Esophagus mucosa (tissue), 1 donor: ENCODE results near the gene HSF4. TPM values are rescaled to one million over a fixed set of nuclear protein-coding genes. Genes with fewer than 3 reads are reported as not detected.

Experiments
- ATAC-seq: fragments of 200-7000 bp; cut with Tn5 transposase; one replicate; pipeline ENCODE4 v1.9.1; 2020
- total RNA-seq: library from RNA; stranded (reverse); gene quantifications from one replicate; pipeline ENCODE4 v1.2.4, GENCODE V29; 2023
- donor health status: DM: yes; HTN: yes; CAD: no.

The HSF4 gene
- total RNA-seq, 1 donor from 2014 or later: 10.9 TPM

DNA sequence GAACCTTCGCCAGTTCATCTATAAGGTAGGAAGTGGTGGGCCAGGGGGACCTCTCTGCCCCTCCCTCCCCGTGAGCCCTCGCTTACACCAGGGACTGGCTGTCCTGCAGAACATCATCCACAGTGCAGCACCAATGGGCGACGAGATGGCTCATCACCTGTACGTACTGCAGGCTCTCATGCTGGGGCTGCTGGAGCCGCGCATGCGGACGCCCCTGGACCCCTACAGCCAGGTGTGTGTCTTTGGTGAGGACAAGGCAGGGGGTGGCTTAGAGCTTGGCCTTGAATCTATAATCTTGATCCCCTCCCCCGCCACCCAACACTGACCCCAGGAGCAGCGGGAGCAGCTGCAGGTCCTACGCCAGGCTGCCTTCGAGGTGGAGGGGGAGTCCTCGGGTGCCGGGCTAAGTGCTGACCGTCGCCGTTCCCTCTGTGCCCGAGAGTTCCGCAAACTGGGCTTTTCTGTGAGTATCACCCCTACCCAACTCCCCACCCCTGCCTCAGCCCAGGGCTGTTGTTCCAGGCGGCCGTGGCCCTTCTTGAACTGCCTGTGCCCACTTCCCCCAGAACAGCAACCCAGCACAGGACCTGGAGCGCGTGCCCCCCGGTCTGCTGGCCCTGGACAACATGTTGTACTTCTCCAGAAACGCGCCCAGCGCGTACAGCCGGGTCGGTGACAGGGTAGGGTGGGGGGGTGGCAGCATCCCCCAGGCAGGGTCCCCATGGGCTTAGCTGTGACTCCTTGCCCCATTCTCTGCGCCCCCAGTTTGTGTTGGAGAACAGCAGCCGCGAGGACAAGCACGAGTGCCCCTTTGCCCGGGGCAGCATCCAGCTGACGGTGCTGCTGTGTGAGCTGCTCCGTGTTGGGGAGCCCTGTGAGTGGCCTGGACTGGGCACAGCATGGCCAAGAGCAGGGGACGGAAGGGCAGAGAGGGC is 37.1 kb downstream of the HSF4 start:
- ATAC-seq: no peak

DNA sequence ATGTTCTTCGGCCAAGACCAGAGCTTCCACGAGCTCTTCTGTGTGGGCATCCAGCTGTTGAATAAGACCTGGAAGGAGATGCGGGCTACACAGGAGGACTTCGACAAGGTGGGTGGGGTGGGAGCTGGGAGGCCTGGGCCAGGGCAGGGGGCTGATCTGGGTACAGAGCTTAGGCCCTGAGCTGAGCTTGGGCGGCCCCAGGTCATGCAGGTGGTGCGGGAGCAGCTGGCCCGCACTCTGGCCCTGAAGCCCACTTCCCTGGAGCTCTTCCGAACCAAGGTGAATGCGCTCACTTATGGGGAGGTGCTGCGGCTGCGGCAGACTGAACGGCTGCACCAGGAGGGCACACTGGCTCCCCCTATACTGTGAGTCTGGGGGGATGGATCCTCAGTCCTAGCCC is 37.9 kb downstream of the HSF4 start:
- no peak for ATAC-seq

DNA sequence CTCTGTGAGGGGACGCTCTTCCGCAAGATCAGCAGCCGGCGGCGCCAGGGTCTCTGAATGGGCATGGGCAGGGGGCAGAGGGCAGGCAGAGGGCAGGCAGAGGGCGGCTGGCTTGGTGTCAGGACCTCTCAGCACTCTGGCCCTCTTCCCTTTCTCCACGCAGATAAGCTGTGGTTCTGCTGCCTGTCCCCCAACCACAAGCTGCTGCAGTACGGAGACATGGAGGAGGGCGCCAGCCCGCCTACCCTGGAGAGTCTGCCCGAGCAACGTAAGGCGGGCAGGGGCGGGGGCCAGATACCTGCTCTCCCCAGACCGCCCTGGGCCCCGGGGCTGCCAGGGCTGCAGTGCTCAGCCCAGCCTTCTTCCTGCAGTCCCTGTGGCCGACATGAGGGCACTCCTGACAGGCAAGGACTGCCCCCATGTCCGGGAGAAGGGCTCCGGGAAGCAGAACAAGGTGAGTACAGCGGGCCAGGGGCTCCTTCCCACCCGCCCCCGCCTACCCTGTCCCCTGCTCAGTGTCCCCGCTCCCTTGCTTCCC is 38.5 kb downstream of the HSF4 start:
- ATAC-seq: no peak

- no peak for ATAC-seq
These were observed 39.5 kb downstream of the HSF4 start for GRCh38 chr16:67204076-67204475.

- no peak for ATAC-seq
These were observed 41.7 kb downstream of the HSF4 start for GRCh38 chr16:67206129-67206837.

DNA sequence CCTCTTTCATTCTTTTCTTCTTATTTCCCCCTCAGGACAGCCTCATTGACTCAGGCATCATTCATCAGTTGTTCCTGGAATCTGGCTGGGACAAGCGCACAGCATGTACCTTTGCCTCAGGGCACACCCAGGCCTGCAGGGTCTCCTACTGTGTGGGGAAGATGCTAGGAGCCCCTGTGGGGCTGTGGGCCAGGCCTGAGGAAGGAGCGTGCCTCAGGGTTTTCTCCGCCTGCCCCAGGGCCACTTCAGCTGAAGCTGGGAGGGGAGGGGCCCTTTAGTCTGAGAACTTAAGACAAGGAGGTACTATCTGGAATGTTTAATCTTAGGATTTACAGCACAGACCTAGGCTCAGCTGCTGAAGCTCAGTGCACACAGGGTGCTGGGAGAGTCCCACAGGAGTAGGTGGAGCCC is 42.3 kb downstream of the HSF4 start:
- peak; percentile 29 for ATAC-seq

GRCh38 chr16:67207249-67208091 is 42.9 kb downstream of the HSF4 start:
- peak; percentile 57 for ATAC-seq

DNA sequence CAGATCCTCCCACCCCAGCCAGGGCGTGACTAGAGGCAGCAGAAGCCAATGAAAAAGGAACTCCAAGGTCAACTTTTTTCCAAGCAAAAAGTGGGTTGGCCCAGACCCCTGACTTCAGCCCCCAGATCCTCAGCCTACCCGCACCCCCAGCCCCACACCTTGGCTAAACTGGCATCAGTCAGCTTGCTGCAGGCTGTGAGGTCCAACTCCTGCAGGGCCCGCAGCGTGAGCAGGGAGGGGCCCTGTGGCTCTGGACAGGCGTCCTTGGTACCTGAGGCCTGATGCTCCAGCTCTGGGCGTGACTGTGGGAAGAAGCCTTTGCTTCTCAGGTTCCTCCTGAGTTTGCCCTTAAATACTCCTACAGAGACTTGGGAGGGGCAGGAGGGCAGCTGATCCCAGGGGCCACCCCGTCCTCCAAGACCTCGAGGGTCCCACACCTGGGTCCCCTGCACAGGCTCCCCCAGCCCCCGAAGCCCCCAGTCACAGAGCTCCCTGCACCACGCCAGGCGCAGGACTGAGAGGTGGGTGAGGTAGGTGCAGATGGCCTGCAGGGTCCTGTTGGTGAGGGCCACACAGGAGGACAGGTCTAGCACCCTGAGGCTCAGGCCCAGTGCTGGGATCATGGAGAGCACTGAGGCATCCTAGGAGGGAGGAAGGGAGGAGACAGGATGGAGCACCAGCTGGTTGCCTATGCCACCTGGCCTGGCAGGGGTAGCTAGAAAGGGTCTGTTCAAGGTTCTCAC is 43.8 kb downstream of the HSF4 start:
- no peak for ATAC-seq

GRCh38 chr16:67209565-67209964 is 45.0 kb downstream of the HSF4 start:
- no peak for ATAC-seq

- ATAC-seq: no peak
These were observed 45.8 kb downstream of the HSF4 start for GRCh38 chr16:67210069-67210937.

GRCh38 chr16:67211674-67212073 is 47.1 kb downstream of the HSF4 start:
- ATAC-seq: no peak

- peak; percentile 28 for ATAC-seq
These were observed 48.2 kb downstream of the HSF4 start for GRCh38 chr16:67212766-67213165.

- no peak for ATAC-seq
These were observed 48.9 kb downstream of the HSF4 start for GRCh38 chr16:67213197-67214019.

DNA sequence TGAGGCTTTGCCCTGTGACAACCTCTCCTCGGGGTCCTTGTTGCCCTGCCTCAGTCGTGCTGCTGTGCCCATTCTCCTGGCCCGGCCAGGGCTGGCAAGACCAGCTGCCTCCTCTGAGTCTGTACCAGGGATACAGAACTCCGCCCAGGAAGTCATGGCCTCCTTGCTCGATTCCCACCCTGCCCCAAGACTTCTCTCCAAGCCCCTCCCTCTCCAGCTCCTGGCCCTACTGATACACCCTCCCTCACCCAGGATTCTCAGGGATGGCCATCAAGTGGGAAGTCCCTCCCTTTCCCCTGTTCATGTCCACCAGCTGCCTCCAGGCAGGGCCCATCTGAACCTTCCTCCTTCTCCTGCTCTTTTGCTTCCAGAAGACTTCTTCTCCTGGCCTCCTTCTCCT is 51.2 kb downstream of the HSF4 start:
- ATAC-seq: no peak

GRCh38 chr16:67216612-67217490 is 52.3 kb downstream of the HSF4 start:
- ATAC-seq: no peak
